Ishikawa (cell line): ENCODE measurements around the gene LY6G5B.

Experiments
- CEBPB ChIP-seq: IDR thresholded peaks from 2 replicates; pipeline ENCODE4 v1.6.1; 2012
- CREB1 ChIP-seq: IDR thresholded peaks from 2 replicates; pipeline ENCODE4 v1.6.1; 2012; ENCODE audit warnings: low read depth
- EGR1 ChIP-seq: IDR thresholded peaks from 2 replicates; pipeline ENCODE4 v1.6.1; 2012
- EP300 ChIP-seq: IDR thresholded peaks from 2 replicates; pipeline ENCODE4 v1.6.1; 2012; ENCODE audit warnings: borderline replicate concordance
- FOXM1 ChIP-seq: IDR thresholded peaks from 2 replicates; pipeline ENCODE4 v1.6.1; 2012; ENCODE audit warnings: low read depth, borderline replicate concordance
- MAX ChIP-seq: IDR thresholded peaks from 2 replicates; pipeline ENCODE4 v1.6.1; 2012
- NFIC ChIP-seq: IDR thresholded peaks from 2 replicates; pipeline ENCODE4 v1.6.1; 2012
- RAD21 ChIP-seq: IDR thresholded peaks from 2 replicates; pipeline ENCODE4 v1.6.1; 2012; ENCODE audit warnings: low read depth
- REST ChIP-seq: IDR thresholded peaks from 2 replicates; pipeline ENCODE4 v1.6.1; 2012; ENCODE audit warnings: low read depth, mild to moderate bottlenecking
- TAF1 ChIP-seq: IDR thresholded peaks from 2 replicates; pipeline ENCODE4 v1.6.1; 2012; ENCODE audit warnings: low read depth, mild to moderate bottlenecking
- TCF12 ChIP-seq: IDR thresholded peaks from 2 replicates; pipeline ENCODE4 v1.6.1; 2012; ENCODE audit warnings: low read depth
- TEAD4 ChIP-seq: IDR thresholded peaks from 2 replicates; pipeline ENCODE4 v1.6.1; 2012
- USF1 ChIP-seq: IDR thresholded peaks from 2 replicates; pipeline ENCODE4 v1.6.1; 2012
- YY1 ChIP-seq: IDR thresholded peaks from 2 replicates; pipeline ENCODE4 v1.6.1; 2012; ENCODE audit warnings: low read depth
- ZBTB7A ChIP-seq: IDR thresholded peaks from 2 replicates; pipeline ENCODE4 v1.6.1; 2012; ENCODE audit warnings: low read depth

Gene LY6G5B

GRCh38 chr6:31664790-31665500 is 4.8 kb upstream of the LY6G5B start, which contains the start of gene GPANK1:
Gene GPANK1, minus strand, starts transcription at chr6:31664997. Its CDS starts 519 bp downstream, at chr6:31664478.
- TF ChIP-seq CREB1 (peak; percentile 40; the same call in 1 of the 2 replicates), RAD21 (no peak), TAF1 (peak; percentile 39), FOXM1 (peak; percentile 57; the same call in 1 of the 2 replicates), TCF12 (peak; percentile 62; the same call in 1 of the 2 replicates), YY1 (peak; percentile 96), EGR1 (no peak), NFIC (peak; percentile 57), MAX (peak; percentile 95), CEBPB (peak; percentile 61), ZBTB7A (no peak)

GRCh38 chr6:31665501-31666336 is 4.1 kb upstream of the LY6G5B start, which contains the start of gene CSNK2B:
Gene CSNK2B, plus strand, starts transcription at chr6:31666080. Its CDS starts 752 bp downstream, at chr6:31666832.
- peak; percentile 80; the same call in 1 of the 2 replicates for TF ChIP-seq ZBTB7A
- peak; percentile 78; the same call in 1 of the 2 replicates for TF ChIP-seq CREB1
- peak; percentile 77 for TF ChIP-seq USF1
- TF ChIP-seq FOXM1 = no peak
- no peak for TF ChIP-seq EP300
- no peak for TF ChIP-seq REST
- TF ChIP-seq CEBPB = no peak
- TF ChIP-seq MAX = peak; percentile 27; the same call in 1 of the 2 replicates
- no peak; the same call in 1 of the 2 replicates for TF ChIP-seq EGR1
- no peak; the same call in 1 of the 2 replicates for TF ChIP-seq NFIC
- no peak for TF ChIP-seq TEAD4
- TF ChIP-seq TCF12 = peak; percentile 42; the same call in 1 of the 2 replicates
- peak; percentile 60; the same call in 1 of the 2 replicates for TF ChIP-seq YY1
- TF ChIP-seq RAD21 = no peak
- TF ChIP-seq TAF1 = peak; percentile 75; the same call in 1 of the 2 replicates

- no peak for TF ChIP-seq ZBTB7A
- no peak for TF ChIP-seq CEBPB
- no peak for TF ChIP-seq MAX
- TF ChIP-seq NFIC = no peak
- TF ChIP-seq TEAD4 = no peak
- TF ChIP-seq RAD21 = no peak
- TF ChIP-seq REST = no peak
- TF ChIP-seq TAF1 = no peak
- TF ChIP-seq YY1 = no peak
- TF ChIP-seq TCF12 = no peak
- TF ChIP-seq EGR1 = no peak
- no peak for TF ChIP-seq CREB1
- TF ChIP-seq USF1 = no peak
- no peak for TF ChIP-seq EP300
- no peak for TF ChIP-seq FOXM1
Observed at GRCh38 chr6:31666337-31666965, 3.3 kb upstream of the LY6G5B start.

GRCh38 chr6:31676322-31676903 is 6.6 kb downstream of the LY6G5B start:
- no peak for TF ChIP-seq NFIC
- TF ChIP-seq FOXM1 = no peak
- no peak for TF ChIP-seq USF1
- no peak for TF ChIP-seq TEAD4
- no peak for TF ChIP-seq RAD21
- no peak for TF ChIP-seq TCF12
- TF ChIP-seq EGR1 = no peak
- TF ChIP-seq CREB1 = no peak
- TF ChIP-seq REST = no peak
- no peak for TF ChIP-seq EP300
- TF ChIP-seq CEBPB = no peak
- no peak for TF ChIP-seq TAF1
- no peak for TF ChIP-seq YY1
